ENCODE results near the gene PDLIM1.

- TF ChIP-seq, protein P1, sequence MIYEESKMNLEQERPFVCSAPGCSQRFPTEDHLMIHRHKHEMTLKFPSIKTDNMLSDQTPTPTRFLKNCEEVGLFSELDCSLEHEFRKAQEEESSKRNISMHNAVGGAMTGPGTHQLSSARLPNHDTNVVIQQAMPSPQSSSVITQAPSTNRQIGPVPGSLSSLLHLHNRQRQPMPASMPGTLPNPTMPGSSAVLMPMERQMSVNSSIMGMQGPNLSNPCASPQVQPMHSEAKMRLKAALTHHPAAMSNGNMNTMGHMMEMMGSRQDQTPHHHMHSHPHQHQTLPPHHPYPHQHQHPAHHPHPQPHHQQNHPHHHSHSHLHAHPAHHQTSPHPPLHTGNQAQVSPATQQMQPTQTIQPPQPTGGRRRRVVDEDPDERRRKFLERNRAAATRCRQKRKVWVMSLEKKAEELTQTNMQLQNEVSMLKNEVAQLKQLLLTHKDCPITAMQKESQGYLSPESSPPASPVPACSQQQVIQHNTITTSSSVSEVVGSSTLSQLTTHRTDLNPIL (CRISPR knock-in tag; IDR thresholded peaks at IDR 0.05; ENCODE audit: low read depth): no peak
- no peak for TF ChIP-seq ARNTL (CRISPR knock-in tag; IDR thresholded peaks at IDR 0.05; ENCODE audit: borderline replicate concordance, low read depth)
- TF ChIP-seq CSDC2 (CRISPR knock-in tag; IDR thresholded peaks at IDR 0.05): no peak
- TF ChIP-seq ESRRG (CRISPR knock-in tag; IDR thresholded peaks at IDR 0.05): no peak
- TF ChIP-seq ZNF565 (CRISPR knock-in tag; conservative IDR thresholded peaks at IDR 0.05; ENCODE audit: low read depth): no peak
These were observed 48.1 kb downstream of the PDLIM1 start for GRCh38 chr10:95242581-95243317.
